HG02852 (cell line): ENCODE data around the gene IRF2BP2.

Experiments
- ATAC-seq: cut with Tn5 transposase; IDR thresholded peaks from one replicate; pipeline ENCODE4 v1.9.1; 2021; ENCODE audit warnings: mild to moderate bottlenecking, moderate library complexity; ENCODE audit not compliant: unreplicated experiment

IRF2BP2 gene

DNA sequence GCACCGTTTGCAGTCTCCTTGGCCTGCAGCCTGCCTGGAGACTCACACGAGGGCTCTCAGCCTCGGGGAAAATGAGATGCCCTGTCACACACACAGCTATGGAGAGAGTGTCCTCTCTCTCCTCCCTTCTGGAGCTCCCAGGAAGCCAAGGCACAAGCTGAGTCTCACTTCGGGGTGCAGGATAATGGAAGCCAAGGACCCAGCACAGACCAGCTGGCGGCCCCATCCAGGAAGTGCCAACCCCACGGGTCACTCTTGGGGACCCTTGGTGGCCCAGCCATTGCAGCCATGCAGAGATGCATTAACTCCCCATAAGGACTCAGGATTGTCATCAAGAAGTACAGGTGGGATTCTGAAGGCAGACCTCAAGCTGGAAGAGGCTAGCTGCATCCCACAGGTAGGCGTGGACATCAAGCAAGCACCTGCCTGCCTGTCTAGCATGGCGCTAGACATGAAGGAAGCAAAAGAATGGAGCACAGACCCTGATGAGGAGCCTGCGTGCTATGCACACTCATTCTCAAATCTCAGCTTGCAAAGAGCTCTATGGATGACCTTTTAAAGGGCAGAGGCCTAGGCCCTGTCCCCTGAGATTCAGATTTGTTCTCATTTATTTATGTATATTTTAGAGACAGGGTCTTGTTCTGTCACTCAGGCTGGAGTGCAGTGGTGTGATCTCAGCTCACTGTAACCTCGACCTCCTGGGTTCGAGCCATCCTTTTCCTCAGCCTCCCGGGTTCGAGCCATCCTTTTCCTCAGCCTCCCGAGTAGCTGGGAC is 49.9 kb downstream of the IRF2BP2 start:
- ATAC-seq, result no peak

DNA sequence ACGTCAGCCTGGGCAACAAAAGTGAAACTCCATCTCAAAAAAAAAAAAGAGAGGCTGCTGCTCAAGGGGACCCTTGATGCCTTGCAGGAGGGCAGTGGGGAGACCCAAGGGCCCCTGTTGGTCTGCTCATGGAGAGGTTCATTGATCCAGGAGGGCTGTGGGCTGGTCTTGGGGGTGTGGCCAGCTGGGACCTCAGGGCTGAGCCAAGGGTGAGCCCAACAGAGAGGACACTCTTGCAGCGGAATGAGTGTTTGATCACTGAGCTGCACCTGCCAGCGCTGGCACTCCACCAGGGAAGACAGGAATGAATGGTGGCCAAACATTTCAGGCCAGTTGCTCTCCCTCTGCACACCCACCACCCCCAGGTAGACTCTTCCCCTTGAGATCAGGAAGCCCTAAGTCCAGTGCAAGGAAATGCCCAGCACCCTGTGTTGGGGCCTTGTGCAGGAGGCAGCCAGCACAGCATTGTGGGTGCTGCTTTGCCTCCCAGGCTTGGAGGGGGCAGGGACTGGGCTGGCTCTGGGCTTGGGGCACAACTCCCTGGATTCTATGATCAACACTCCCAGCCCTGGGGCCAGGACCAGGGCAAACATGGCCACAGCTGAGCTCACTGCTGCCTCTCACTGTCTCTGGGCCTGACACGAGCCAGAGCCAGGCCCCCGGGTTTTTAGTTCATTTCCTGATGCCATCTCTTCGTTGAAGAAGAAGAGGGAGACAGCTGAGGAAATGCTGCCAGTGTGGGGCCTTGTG is 50.7 kb downstream of the IRF2BP2 start:
- ATAC-seq, result no peak

DNA sequence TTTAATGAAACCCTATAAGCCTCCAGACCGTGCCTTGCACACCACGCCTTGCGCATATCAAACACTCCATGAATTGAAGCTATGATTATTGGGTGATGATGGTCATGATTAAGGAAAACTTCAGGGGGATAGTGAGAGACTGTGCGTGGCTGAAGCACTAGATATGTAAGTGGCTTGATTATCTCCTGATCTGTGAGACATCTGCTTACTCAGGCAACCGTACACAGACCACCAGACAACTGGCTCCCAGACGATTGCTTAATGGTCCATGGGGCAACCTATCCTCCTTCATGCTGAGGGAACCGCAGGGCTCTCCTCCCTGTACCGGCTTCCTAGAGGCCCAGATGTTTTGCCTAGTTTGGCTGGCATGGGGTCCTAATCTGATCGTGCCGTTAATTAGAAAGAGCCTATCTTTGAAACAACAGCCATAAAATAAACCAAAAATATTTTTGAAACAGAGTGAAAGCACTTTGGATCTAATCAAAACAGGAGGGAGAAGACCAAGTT is 51.6 kb downstream of the IRF2BP2 start:
- no peak for ATAC-seq

DNA sequence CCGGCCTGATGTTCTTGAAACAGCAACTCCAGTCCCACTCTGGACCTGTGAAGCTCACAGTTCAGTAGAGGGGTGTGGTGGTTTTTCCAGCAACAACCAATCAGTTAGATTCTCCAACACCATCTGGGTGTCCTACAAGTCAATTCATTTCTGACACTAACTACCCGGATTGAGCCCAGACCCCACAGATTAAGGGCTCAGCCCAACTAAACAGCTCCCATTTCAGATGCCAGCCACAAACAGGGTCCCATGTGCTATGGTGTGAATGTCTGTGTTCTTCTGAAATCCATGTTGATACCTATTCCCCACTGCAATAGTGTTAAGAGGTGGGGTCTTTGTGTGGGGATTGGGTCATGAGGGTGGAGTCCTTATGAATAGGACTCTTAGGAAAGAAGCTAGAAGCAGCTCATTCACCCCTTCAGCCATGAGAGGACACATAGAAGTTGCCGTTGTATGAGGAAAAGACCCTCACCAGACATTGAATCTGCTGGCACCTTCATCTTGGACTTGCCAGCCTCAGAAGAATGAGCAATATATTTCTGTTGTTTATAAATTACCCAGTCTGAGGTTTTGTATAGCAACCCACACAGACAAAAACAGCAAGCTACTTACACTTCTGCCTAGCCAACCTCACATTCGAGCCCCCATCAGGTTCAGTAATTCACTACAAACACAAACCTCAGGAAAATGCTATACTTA is 53.6 kb downstream of the IRF2BP2 start:
- ATAC-seq, result no peak

GRCh38 chr1:234555390-234556024 is 54.5 kb downstream of the IRF2BP2 start:
- no peak for ATAC-seq

- ATAC-seq, result no peak
Measured at GRCh38 chr1:234554698-234555311, 55.2 kb downstream of the IRF2BP2 start.
